Right ventricle myocardium inferior (tissue), 1 donor: ENCODE measurements around the gene IDH3B. TPM values are rescaled to one million over a fixed set of nuclear protein-coding genes. Genes with fewer than 3 reads are reported as not detected.

Source experiments
- ATAC-seq: fragments of 200-7000 bp; cut with Tn5 transposase; one replicate; pipeline ENCODE4 v1.9.1; 2020; ENCODE audit warnings: mild to moderate bottlenecking, moderate library complexity
- DNase-seq: peaks from one replicate; pipeline ENCODE4 v3.0.0; 2021; ENCODE audit errors: missing footprints
- intact Hi-C: fragments of 100-400 bp; cut with DNase I; formaldehyde crosslinking; loops from one replicate; pipeline ENCODE4 v1.11.0; 2022
- total RNA-seq: library from RNA; stranded (reverse); fragmentation: NEBNext Ultra II Directional; extraction: Animal tissue kit (Norgen Biotek cat#: 25700); gene quantifications from one replicate; pipeline ENCODE4 v1.2.1, GENCODE V29; 2021
- donor health status: DM: no; HTN: yes; CAD: no; lungs with severe emphysema.

IDH3B gene
- total RNA-seq, 1 donor from 2014 or later, result 255 TPM

- intact Hi-C loops, result no loop called here
- DNase-seq, result no peak
- no peak for ATAC-seq
Measured at GRCh38 chr20:2671977-2672376, 8.0 kb upstream of the IDH3B start.

DNA sequence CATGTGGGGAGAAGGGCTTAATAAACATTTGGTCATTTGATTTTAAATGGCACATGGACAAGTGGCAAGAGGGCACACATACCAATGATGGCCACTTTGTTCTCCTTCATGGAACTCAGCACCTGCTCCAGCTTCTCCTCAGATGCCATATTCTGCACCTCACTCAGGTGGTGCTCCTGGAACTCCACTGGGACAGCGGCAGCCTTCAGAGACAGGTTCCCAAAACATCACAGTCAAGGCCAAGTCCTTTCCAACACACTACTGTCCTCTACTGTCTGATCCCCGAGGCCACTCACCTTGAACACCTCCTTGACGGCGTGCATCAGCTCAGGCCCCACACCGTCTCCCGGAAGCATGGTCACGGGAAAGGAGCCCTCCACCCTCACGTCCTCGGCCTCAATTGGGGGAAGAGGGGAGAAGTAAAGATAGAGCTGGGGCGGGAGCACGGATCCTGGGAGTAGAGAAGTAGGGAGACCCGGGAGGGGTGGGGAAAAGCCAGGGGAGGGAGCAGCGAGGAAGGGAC is 591 bp downstream of the IDH3B start:
- ATAC-seq (peak; percentile 6), DNase-seq (no peak)
- intact Hi-C loops, result no loop called here

DNA sequence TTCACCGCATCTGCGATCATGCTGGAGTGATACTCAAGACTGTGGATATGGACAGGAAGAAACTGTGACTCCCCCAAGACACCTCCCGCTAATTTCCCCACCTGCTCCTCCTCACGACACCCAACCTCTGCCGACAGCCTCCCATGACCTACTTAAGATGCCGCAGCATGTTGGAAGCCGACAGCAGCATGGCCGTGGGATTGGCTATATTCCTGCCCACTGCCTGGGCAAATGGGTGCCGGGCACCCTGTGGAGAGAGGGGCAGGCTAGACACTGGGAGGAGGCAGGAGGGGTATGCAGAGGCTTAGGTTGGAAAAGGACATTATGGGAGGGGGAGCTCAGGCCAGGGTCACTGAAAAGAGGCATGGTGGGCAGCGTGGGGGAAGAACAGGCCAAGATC is 4.5 kb downstream of the IDH3B start:
- ATAC-seq, result no peak
- no peak for DNase-seq
- intact Hi-C loops, result no loop called here

DNA sequence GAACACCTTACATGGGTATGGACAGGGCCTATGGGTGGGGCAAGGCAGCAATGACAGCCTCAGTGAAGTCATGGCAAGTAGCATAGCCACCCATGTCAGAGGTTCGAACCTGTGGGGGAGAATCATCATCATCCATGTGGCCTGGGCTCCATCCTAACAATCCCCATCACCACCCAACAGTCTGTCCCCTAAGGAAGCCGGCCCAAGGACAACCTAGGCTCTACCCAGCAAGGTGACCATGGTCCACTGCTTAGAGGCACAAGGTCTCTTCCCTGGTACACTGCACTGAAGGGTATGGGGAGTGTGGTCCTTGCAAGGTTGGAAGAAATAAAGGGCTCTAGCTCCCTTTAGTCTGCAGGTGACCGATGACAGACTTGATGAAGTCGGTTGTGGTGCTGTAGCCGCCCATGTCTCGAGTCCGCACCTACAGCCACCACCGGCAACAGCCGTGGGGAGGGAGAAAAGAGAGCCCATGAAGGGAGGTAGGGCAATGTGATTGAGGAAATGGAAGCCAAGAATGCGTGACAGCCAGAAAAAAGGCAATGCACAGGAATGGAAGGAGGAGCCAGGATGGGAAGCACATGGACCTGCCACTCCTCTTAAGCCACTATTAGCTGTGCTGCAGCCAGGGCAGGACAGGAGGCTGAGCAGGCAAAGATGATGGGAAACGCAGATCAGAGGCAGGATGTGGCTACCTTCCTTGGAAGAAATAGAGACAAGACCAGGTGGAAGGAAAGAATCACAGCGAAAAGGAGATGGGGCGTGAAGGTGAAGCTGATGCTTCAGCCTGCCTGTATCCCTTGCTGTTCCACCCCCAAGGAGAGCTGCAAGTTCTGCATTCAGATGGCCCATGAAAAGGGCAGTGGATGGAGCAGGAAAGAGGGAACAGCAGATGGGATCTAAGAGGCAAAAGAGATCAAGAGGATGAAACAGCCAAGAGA is 5.3 kb downstream of the IDH3B start:
- intact Hi-C loops, result no loop called here
- DNase-seq (no peak), ATAC-seq (no peak)

DNA sequence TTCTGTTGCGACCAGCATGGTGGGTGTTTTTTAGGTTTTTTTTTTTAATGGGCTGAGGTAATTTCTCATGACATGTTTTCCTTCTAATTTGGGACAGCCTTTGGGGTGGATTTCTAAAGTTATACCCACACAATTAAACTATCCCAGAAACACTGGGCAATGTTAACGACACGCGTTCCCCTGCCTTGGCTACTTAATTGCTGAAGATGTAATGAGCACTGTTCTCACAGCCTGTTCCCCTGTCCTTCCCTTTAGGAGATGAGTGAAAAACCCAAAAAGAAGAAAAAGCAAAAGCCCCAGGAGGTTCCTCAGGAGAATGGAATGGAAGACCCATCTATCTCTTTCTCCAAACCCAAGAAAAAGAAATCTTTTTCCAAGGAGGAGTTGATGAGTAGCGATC is 6.3 kb downstream of the IDH3B start:
- intact Hi-C loops, result no loop called here
- DNase-seq, result no peak
- no peak for ATAC-seq

GRCh38 chr20:2657241-2657640 is 6.8 kb downstream of the IDH3B start:
- no peak for DNase-seq
- no peak for ATAC-seq
- intact Hi-C loops, result no loop called here

DNA sequence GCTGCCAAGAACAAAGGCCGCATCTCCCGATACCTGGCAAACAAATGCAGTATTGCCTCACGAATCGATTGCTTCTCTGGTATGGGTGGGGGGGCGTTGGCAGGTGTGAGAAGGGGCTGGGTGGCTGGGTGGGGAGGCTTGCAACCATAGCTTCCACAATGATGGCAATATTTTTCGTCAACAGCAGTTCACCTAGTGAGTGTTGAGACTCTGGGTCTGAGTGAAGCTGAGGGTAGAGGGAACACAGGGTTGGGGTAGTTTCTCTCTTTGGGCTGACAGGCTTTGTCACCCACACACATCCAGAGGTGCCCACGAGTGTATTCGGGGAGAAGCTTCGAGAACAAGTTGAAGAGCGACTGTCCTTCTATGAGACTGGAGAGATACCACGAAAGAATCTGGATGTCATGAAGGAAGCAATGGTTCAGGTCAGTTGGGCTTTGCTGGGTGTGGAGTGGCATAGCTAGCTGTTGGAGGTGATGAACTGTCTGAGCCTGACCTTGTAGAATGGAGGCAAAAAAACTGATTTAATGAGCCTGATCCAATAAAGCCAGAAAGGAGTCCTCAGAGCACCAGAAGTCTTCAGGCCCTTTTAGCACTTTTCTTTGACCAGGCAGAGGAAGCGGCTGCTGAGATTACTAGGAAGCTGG is 7.4 kb downstream of the IDH3B start:
- DNase-seq (no peak), ATAC-seq (no peak)
- intact Hi-C loops, result no loop called here

GRCh38 chr20:2655331-2656116 is 8.5 kb downstream of the IDH3B start:
- intact Hi-C loops, result no loop called here

DNA sequence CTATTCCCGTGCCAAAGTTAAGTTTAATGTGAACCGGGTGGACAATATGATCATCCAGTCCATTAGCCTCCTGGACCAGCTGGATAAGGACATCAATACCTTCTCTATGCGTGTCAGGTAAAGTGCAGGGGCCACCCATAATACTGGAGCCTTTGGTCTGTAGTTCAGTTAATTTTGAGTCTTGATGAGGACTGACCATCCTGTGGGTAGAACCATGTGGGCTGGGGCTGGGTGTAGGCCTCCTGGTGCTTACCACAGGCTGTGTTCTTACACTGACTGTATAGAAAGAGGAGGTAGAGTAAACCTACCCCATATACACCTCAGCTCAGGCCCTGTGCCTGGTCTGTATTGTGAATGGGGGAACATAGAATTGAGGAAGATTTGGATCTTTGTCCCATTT is 9.2 kb downstream of the IDH3B start:
- DNase-seq (no peak), ATAC-seq (no peak)
- intact Hi-C loops, result loop anchor here (5.0 kb wide), 1 partner anchor 133 kb away; no protein-coding TSS in a partner anchor

More at GRCh38 chr20:2655331-2656116, 8.5 kb downstream of the IDH3B start:
- DNase-seq (no peak), ATAC-seq (no peak)

- intact Hi-C loops, result loop anchor here (5.0 kb wide), 1 partner anchor 132 kb away; no protein-coding TSS in a partner anchor
- no peak for ATAC-seq
- DNase-seq, result no peak
Measured at GRCh38 chr20:2654384-2654822, 9.6 kb downstream of the IDH3B start.

DNA sequence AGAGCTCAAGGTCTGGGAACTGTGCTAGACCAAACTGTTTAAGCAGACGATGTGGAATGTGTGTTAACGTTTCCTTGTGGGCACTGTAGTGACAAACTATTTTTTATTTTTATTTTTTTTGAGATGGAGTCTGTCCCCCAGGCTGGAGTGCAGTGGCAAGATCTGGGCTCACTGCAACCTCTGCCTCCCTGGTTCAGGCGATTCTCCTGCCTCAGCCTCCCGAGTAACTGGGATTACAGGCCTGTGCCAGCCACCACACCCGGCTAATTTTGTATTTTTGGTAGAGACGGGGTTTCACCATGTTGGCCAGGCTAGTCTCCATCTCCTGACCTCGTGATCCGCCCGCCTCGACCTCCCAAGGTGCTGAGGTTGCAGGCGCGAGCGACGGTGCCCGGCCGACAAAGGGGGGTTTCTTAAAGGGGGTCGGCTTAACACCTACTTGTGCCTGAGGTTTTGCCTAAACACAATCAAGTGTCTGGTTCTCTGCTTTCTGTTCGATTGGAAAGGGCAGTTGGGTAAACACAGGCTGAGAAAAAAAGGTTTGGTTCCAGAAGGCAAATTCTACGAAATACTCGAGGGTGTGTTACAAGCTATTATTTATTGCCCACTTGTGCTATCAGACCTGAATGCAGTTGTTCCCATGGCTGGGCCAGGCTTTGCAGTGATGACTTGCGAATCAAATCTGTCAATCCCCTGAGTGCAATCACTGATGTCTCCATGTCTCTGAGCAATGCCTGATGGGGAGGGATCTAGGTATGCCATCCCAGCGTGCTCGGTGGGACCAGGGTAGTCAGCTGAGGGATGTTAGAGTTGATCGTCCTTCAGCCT is 10.2 kb downstream of the IDH3B start:
- intact Hi-C loops, result loop anchor here (5.0 kb wide), 1 partner anchor 131 kb away; no protein-coding TSS in a partner anchor
- DNase-seq (no peak), ATAC-seq (no peak)

DNA sequence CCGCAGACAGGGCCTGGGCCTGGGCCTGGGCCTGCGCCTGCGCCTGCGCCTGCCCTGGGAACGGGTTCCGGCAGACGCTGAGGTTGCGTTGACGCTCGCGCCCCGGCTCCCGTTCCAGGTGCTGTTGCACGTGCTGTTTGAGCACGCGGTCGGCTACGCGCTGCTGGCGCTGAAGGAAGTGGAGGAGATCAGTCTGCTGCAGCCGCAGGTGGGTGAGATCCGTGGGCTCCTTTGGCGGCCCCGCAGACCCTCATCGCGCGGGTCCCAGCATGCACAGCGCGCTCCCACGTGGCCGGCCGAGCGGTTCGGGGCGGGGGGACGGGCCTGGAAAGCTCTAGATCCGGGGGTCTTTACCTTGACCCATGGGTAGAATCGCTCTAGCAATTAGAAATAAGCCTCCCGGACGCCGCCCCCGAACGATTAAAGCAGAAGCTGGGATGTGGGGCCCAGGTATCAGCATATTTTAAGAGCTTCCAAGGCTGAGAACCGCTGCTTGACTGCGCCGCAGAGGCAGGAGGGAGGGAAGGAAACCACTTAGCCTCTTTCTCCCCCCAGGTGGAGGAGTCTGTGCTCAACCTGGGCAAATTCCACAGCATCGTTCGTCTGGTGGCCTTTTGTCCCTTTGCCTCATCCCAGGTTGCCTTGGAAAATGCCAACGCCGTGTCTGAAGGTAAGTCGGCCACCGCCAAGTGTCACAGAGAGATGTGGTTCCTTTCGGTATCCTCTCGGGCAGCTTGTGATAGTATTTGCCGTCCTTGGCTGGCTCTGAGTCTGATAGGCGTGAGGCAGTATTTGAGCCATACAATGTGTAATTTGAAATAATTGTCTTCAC is 11.1 kb downstream of the IDH3B start:
- ATAC-seq, result peak; percentile 71
- intact Hi-C loops, result loop anchor here (1.0 to 5.0 kb wide), 3 partner anchors 11 to 182 kb away; partner anchors contain the start of gene IDH3B
- DNase-seq, result peak; percentile 73

- intact Hi-C loops, result loop anchor here (1.0 to 5.0 kb wide), 3 partner anchors 12 to 181 kb away; partner anchors contain the start of gene IDH3B
- DNase-seq (peak; percentile 94), ATAC-seq (peak; percentile 99)
Measured at GRCh38 chr20:2651772-2652723, 12.0 kb downstream of the IDH3B start, which contains the start of gene NOP56. Gene NOP56, plus strand, starts transcription at chr20:2652632. Its CDS starts 29 bp downstream, at chr20:2652661.

GRCh38 chr20:2643708-2644107 is 20.3 kb downstream of the IDH3B start:
- intact Hi-C loops, result no loop called here
- DNase-seq, result no peak
- no peak for ATAC-seq

DNA sequence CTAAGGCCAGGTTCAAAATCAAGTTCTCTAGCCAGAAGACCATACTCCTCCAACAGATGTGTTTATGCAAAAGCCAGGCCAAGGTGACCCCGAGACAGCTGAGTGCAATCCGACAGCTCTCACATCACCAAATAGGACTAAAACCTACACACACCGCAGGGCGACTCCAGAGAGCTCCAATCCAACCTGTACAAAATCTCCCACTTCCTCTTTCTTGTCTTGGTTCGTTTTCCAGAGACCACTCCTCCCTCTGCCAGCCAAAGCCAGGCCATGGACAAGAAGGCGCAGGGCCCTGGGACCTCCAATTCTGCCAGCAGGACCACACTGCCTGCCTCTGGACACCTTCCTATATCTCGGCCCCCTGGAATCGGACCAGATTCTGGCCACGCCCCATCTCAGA is 23.1 kb downstream of the IDH3B start:
- ATAC-seq (no peak), DNase-seq (no peak)
- intact Hi-C loops, result no loop called here

- no peak for DNase-seq
- intact Hi-C loops, result no loop called here
- no peak for ATAC-seq
Measured at GRCh38 chr20:2640260-2640659, 23.8 kb downstream of the IDH3B start.
